GM19324 (cell line): ENCODE measurements around the gene GSG1L.

Experiments used
- ATAC-seq: cut with Tn5 transposase; IDR thresholded peaks from one replicate; pipeline ENCODE4 v1.9.1; 2021; ENCODE audit warnings: mild to moderate bottlenecking, moderate library complexity; ENCODE audit not compliant: unreplicated experiment, low FRiP score

GSG1L gene

DNA sequence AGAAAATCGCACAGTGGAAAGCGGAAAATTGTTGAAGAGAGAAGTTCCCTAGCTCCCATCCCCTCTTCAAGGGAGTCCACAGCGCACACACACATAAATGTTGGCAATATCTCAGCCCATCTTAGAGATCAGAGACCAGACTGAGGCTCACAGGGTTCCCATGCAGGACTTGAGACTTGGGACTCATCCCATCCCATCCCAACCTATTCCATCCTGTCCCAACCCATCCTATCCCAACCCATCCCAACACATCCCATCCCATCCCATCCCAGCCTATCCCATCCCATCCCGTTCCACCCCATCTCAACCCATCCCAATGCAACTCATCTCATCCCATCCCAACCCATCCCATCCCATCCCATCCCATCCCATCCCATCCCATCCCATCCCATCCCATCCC, 29.6 kb downstream of the GSG1L start:
- ATAC-seq: no peak

DNA sequence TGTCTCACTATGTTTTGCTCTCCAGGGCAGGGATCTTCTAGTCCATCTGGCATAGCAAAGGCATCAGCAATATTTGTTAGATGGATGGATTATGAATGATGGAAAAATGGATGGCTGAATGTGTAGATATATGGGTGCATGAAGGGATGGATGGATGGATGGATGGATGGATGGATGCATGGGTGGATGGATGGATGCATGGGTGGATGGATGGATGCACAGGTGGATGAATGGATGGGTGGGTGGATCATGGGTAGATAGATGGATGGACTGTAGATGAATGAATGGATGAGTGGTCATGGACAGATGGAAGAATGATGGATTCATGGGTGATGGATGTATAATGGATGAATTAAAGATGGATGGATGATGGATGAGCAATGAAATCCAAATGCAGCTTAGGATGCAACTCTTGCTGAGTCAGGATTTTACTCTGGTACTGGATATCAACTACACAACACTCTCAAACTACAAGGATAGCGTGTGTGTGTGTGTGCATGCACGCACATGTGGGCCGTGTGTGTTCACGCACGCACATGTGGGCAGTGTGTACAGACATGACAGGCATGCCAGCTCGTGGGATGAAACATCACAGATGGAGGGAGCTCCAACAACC, 34.0 kb downstream of the GSG1L start:
- ATAC-seq: no peak

DNA sequence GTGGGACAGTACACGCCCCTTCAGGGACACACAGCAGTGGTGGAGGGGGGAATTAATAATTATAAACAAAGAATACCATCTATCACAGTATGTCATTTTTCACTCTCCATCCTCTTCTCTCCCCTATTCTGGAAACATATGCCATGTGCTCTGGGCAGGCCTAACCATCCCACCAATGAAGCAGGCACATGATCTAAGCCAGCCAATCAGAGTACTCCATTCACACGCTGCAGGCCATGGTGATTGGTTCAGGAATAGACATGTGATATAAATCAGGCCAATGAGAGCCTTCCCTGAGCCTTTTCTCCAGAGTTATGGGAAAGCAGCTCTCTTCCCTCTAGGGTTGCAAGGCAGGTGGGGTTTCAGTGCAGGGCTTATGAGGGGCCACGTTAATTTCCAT, 36.5 kb downstream of the GSG1L start:
- ATAC-seq: no peak

DNA sequence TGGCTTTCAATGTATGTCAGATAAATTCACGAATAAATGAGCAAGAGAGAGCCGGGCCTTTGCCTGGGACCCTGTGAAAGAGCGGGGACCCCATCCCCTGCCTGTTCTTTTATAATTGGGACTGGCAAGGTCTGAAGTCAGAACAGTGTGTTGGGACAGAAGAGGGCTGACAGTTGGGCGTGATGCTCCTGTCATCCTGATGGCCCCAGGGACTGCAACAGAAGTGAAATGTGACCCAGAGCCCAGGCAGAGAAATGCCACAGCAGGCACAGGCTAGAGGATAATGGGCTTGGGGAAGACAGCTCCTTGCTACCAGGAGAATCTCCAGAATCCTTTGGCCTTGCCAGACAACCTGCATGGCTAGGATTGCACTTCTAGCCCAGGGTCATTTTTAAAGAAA, 37.9 kb downstream of the GSG1L start:
- no peak for ATAC-seq

DNA sequence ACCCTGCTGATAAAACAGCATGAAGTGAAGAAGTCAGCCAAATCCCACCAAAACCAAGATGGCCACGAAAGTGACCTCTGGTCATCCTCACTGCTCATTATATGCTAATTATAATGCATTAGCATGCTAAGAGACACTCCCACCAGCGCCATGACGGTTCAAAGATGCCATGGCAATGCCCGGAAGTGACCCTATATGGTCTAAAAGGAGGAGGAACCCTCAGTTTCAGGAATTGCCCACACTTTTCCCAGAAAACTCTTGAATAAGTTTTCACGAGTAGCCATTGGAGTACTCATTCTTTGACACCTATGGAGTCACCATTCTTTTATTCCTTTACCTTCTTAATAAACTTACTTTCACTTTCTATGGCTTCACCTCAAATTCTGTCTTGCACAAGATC, 44.3 kb downstream of the GSG1L start:
- no peak for ATAC-seq

DNA sequence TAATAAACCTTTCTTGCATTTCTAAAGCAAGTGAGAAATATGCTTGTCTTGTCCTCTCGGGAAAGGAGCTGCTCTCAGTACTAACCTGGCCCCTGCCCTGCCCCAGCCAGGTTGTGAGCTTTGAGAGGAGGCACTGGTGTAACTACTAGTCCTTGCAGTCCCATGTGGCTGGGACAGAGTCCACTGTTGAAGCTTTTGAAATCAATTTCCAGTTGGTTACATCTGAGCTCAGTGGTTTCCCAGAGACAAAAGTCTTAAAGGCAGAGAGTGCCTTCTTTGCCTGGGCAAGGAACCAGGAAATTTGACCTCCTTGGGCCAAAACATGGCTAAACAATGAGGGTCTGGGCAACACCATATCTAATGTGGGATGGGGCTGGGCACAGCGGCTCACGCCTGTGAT, 48.7 kb downstream of the GSG1L start:
- ATAC-seq: no peak

DNA sequence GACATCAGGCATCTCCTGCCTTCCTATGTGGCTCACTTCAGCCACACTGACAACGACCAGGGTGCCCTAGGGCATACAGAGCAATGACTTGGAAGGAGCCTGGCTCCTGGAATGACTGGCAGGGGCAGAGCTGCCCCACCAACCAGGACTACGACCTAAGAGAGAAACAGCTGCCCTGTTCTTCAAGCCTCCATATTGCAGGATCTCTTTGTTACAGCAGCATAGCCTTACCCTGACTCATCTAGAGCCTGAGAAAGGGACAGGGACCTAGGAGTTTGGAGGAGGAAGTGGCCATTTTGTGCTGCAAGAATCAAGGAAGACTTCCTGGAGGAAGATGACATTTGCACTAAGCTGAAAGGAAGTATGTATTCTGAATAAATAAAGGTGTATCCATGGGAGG, 49.6 kb downstream of the GSG1L start:
- ATAC-seq: no peak

DNA sequence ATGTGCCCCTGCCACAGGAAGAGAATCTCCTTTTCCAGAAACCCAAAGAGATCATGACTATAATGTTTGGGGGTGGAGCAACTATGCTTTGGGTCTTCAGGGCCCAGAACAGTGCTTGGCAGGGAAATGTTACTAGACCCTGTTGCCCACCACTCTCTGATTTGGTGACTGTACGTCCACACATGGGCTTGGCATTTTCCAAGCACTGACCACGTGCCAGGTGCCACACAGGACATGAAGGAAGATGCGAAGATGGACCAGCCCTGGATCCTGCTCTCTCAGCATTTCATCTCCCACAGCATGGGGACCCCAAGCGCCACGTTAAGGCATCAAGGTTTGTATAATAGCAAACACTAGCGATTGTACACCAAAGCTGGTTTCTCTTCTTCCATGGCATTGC, 50.1 kb downstream of the GSG1L start:
- no peak for ATAC-seq

DNA sequence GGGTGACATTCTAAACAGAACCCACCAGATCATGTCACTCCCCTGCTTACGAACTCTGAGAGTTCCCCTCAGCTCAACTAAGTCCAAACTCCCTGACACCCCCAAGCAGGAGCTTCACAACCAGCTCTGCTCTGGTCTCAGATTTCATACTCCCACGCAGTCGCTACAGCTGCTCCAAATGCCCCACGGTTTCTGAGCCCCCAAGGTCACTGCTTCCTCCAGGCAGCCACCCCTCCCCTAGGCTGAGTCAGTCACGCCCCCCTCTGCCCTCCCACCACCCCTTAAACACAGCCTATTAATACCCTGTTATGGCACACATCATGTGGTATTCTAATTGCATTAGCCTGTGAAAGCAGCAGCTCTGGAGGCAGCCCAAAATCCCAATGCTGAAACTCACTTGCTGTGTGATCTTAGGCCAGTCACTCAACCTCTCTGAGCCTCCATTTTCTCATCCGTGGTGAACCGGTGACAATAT, 51.5 kb downstream of the GSG1L start:
- ATAC-seq: no peak

DNA sequence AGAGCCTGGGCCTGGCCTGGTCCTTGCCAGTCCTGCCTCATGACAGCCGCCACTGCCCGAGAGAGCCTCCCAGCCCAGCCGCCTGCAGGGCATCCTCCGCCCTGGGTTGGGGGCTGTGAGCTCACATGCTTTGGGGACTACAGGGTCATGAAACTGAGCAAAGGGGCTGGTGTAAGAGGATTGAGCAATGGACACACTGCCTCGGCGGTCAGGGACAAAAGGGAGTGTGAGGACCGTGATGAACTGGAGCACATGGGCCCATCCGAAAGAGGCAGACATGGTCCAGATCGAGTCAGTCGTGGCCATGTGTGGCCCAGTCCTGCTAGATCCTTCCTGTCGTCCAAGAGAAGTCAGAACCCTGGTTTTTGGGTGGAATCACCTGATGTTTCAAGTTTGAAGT, 52.3 kb downstream of the GSG1L start:
- ATAC-seq: no peak

DNA sequence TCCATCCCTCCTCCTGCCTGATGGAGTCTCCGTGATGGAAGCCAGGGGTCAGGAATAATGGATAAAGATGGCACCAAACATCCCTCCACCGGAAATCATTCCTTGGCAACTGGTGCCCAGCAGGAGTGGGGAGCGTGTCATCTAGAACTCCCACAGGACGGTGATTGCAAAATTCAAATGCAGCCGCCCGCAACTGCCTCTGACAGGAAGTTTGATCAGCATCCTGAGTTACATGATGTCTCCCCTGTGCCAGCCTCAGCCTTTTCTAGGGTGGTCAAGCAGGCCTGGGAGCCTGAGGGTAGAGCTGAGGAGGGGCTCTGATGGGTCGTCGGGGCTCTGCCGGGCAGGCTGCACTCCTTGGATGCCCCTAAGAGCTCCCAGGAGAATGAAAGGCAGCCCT, 52.8 kb downstream of the GSG1L start:
- ATAC-seq: no peak

DNA sequence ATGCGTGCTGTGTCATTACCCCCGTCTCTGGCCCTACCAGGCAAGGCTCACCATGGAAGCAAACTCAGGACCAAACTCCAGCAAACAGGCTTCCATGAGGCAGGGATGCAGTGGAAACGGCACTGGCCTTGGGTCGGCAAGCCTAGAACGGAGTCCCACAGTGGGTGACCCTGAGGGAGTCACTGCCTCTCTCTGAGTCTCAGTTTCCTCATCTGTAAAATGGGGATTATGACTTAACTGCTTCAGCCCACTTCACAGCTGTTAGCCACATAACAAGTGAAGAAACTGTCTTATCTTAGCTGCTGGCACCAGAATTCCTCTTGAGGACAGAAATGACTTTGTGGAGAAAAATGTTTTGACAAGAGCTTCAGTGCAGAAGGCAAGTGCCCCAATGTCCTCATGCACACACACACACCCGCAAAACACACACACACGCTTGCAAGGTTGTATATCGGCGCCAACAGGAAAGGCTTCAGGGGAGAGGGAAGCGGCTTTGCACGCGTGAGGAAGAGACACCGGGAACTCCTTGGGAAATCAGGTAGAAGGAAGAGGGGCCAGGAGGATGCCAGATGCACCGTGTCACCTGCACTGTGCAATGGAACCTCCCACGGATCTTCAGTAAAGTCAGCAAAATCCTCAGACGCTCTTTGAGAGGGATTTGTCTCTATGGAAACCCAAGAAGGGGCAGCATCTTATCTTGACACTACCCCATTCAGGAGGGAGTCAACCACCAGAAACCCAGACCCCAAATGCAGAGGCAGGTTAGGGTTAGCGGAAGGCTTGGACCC, 53.7 kb downstream of the GSG1L start:
- ATAC-seq: no peak

DNA sequence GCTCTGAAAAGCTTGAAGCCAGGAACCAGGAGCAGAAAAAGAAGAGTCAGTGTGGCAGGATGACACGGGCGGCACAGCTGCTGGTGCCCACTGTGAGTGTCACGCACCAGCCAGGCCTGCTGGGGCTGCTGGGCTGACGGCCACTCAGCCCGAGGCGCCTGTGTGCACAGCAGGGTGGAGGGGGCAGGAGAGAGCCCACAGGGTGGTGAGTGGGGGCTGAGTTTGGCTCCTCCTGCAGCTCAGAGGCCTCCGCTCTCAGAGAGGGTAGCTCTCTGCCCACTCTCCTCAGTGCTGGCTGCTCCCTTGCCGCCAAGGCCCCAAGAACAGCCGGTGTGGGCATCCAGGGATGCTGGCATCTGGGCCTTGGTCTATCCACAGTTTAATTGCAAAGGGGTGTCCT, 59.6 kb downstream of the GSG1L start:
- ATAC-seq: no peak

DNA sequence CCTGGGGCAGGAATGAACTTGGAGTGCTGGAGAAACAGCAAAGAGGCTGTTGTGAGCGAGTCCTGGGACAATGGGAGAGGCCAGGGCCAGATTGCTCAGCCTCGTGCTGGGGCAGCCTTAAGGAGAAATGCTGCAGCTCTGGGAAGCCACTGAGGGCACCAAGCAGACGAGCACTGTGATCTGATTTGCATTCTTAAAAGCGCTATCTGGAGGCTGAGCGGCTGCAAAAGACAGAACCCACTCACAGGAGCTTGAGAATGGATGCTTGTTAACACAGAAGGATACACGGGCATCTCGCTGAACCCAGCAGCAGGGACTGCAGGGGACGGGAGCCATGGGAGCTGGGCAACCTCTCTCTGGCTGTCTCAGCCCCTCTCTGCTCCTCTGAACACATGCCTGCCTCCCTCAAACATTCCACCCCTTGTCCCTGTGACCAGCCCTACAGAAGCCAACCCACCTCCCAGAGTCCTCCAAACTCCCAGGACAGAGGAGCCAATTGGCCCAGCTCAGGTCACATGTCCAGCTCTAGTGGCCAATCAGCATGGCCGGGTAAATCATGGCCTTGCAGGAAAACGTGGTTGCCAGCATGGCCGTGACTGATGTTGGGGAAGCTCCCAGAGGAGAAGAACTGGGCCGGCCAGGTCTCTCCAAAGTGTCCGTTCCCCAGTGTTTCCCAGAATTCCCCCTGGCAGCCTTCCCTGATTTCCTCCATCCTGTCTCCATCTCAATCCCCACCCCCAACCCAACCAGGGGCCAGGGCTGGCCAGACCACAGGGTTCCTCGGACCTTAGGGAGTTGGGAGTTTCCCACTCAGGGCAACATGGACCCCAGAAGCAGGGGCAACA, 60.3 kb downstream of the GSG1L start:
- ATAC-seq: no peak

DNA sequence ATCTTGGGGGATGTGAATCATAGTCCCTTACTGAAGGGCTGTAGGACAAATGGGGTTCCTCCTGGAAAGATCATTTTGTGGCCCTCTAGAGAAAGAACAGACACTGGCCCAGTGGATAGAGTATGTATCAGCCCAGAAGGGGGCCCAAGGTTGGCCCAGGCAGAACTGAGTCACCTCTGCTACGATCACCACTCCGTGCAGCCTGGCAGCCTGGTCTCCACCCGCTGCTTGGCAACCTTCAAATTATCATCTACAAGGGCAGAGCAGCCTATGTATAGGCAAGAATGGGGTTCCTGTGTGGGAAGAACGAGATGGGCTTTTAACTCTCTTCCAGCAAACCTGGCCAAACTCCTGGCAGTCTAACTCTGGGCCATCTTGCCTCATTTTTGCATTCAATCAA, 61.9 kb downstream of the GSG1L start:
- ATAC-seq: no peak

DNA sequence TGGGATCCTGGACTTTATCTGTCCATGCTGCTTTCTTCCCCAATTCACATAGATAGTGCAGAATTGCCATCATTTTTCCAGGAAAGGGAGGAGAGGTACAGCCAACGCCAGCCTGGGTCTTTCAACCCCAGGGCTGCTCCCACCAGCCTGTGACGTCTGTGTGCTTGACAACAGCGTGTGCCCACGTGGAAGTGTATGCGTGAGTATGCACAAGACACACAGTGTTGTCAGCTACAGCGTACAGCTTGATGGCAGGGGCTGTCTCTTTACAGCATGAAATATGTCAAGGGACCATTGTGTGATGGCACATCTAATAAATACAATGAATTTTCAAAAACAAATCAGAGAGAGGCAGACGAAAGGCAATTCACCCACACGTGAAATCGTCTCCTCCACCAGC, 62.3 kb downstream of the GSG1L start:
- no peak for ATAC-seq

DNA sequence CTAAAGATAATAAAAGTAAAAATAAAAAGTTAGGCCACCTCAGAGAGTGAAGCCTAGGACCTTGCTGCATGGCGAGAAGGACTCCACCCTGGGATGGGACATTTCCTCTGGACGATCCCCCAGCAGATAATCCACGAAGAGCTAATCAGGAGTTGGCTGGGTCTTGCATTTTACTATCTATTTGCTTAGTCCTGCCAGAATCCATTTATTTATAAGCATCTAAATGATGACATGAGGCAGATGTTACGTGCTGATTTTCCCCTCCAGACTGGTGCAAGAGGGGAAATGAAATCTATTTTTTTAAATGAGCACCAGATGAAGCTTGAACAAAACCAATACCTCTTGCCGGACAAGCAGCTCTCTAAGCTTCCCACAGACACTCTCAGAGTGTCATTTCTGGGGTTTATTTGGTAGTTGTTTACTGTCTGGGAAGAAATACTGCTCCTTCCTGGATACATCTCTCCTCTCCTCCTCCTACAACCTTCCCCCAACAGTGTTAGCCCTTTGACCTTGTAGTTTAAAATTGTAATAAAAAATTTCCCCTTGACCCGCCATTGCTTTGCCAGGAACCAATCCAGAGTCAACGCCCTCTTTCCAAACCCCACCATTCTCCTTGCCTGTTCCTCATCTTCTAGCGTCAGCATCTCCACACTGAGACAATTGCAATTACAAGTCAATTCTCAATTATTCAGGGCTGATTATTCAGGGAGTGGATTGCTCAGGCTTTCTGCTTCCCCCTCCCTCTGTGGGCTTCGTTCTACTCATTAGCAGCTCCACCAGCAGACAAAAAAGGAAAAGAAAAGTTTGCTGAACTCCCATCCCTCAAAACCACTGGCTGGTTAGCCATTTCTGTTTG, 63.0 kb downstream of the GSG1L start:
- ATAC-seq: no peak

DNA sequence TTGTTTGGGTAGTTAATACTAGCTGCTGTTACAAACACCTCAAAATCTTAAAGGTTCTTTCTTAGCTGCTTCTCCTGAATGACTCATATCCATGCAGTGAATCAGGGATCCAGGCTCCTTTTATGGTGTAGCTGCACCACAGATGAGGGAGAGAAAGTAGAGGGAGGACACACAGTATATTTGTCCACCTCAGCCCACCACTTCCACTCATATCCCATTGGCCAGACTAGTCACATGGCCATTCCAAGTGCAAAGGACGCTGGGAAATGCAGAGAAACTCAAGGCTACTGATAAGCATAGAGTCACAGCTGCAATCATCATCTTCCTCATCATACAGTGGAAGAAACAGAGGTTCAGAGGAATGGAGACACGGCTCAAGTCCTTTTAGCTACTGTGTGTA, 63.8 kb downstream of the GSG1L start:
- no peak for ATAC-seq

DNA sequence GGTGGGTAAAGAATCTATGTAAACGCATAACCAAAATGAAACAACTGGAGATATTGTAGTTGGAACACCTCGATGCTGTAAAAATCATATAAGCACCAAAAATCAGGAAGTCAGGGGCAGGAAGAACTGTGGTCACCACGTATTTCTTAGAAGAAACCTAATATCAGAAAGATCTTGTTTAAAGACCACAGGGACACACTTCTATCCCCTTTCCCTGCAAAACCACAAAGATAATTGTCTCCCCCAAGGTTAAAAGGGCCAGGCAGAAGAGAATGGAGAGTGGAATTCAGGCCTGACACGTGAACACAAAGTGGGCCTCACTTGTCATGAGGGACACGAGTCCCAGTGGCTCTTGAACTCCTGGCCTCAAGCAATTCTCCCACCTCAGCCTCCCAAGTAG, 68.1 kb downstream of the GSG1L start:
- ATAC-seq: no peak

DNA sequence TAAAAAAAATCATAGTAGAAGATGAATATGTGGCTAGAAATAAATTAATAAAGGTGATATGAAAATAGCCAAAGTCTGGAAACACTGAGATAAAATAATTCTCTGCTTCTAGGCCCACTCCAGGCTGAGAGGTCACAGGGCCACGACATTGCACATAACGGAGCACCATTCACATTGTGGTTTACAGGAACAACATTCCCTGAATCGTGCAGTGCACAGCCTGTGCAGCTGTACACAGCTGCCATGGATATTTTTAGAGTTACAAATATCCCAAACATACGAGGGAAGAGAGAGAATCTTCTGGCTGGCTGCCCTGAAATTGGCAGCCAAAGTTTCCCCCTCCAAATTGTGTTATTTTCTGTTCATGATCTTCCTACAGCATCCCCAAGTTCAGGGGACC, 68.8 kb downstream of the GSG1L start:
- ATAC-seq: no peak

DNA sequence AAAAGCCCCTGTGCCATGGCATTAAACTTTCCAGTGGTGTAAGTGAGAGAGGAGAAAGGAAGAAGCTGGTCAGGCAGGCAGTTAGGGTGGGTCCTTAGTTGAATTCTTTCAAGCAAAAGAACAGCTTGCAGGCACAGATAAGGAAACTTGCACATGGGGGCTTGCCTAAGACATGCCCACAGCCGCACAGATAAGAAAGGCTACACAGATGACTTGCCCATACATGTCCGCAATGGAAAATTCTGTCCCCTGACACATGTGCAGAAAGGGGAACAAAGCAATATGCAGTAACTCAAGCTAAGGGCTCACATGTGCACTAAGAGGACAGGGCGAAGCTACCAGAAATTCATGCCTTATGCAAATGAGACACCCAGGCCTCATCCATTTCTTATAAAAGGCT, 69.9 kb downstream of the GSG1L start:
- ATAC-seq: no peak
